Activated CD4-positive, alpha-beta T cell treated with anti-CD3 and anti-CD28 coated beads for 36 hours (primary cell): ENCODE results near the gene ITLN1. TPM values are rescaled to one million over a fixed set of nuclear protein-coding genes. Genes with fewer than 3 reads are reported as not detected.
"Not testable (repeated sequence)": the region's sequence is repeated elsewhere in the genome, so short reads cannot be mapped to it uniquely, and the experiment has no call there.

Experiments used
- ATAC-seq: fragments of 200-7000 bp; cut with Tn5 transposase; one replicate; pipeline ENCODE4 v1.10.0; 2021; ENCODE audit warnings: mild to moderate bottlenecking, moderate library complexity
- CTCF ChIA-PET: fragments of 350-600 bp; sonication (Branson Sonifier 250); formaldehyde crosslinking; loops from one replicate; lab custom pipeline; 2021; ENCODE audit warnings: antibody characterized with exemption; lab: Charles Lee
- POLR2A ChIA-PET: fragments of 350-600 bp; sonication (Branson Sonifier 250); formaldehyde crosslinking; loops from one replicate; lab custom pipeline; 2021; ENCODE audit warnings: antibody characterized with exemption, inconsistent platforms; lab: Charles Lee
- DNase-seq: peaks from one replicate; pipeline ENCODE4 v3.0.0-alpha.2; 2020
- H3K27ac Mint-ChIP-seq: one replicate; pipeline ENCODE4 v1.8.0; 2021; ENCODE audit warnings: mixed read lengths
- H3K27me3 Mint-ChIP-seq: one replicate; pipeline ENCODE4 v1.8.0; 2021; ENCODE audit warnings: mixed read lengths
- H3K36me3 Mint-ChIP-seq: one replicate; pipeline ENCODE4 v1.8.0; 2021; ENCODE audit warnings: low read depth, mixed read lengths
- H3K4me1 Mint-ChIP-seq: one replicate; pipeline ENCODE4 v1.8.0; 2021; ENCODE audit warnings: mixed read lengths
- H3K4me3 Mint-ChIP-seq: one replicate; pipeline ENCODE4 v1.8.0; 2021; ENCODE audit warnings: mild to moderate bottlenecking, moderate library complexity, mixed read lengths
- H3K9me3 Mint-ChIP-seq: one replicate; pipeline ENCODE4 v1.8.0; 2021; ENCODE audit warnings: low read depth, mixed read lengths
- intact Hi-C, 2 experiments: fragments of 100-400 bp; cut with DNase I in 1 of 2; cut with micrococcal nuclease in 1 of 2; formaldehyde crosslinking; loops; one replicate each; pipeline versions ENCODE4 v1.14.2 to v1.15.1; 2022 to 2024; cut with DNase I, micrococcal nuclease
- total RNA-seq, 2 experiments: library from RNA; stranded (reverse); gene quantifications; one replicate each; pipeline ENCODE4 v1.2.3, GENCODE V29; 2021

The ITLN1 gene
- total RNA-seq, 2 experiments from 2014 or later, result not detected

DNA sequence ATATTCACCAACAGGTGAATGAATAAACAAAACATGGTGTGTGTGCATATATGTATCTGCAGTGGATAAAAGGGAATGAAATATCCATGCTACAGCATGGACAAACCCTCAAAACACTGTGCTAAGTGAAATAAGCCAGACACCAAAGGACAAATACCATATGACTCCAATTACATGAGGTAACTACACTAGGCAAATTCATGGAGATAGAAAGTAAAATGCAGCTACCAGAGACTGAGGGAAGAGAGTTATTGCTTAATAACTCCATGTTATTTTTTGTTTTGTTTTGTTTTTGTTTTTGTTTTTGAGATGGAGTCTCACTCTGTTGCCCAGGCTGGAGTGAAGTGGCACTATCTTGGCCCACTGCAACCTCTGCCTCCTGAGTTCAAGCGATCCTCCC, 2.4 kb downstream of the ITLN1 start:
- H3K27me3 Mint-ChIP-seq, result peaks cover 2% of the 10 kb centered on the region
- H3K27ac Mint-ChIP-seq, result no peak overlapping the region
- intact Hi-C loops, result no loop called here
- peaks cover 14% of the 10 kb centered on the region for H3K4me1 Mint-ChIP-seq
- DNase-seq (no peak), ATAC-seq (no peak)
- H3K36me3 Mint-ChIP-seq, result no peaks in the 10 kb centered on the region
- POLR2A ChIA-PET, result interaction anchor here (0.6 kb wide), 1 partner anchor 48 kb away, joined by 4 read pairs; no protein-coding TSS in a partner anchor
- H3K4me3 Mint-ChIP-seq, result no peak overlapping the region
- H3K9me3 Mint-ChIP-seq, result no peaks in the 10 kb centered on the region
- CTCF ChIA-PET, result interaction anchor here (0.6 to 4.7 kb wide), 7 partner anchors 17 to 530 kb away, joined by 3 to 79 read pairs (median 3); partner anchors contain the start of gene ITLN2

DNA sequence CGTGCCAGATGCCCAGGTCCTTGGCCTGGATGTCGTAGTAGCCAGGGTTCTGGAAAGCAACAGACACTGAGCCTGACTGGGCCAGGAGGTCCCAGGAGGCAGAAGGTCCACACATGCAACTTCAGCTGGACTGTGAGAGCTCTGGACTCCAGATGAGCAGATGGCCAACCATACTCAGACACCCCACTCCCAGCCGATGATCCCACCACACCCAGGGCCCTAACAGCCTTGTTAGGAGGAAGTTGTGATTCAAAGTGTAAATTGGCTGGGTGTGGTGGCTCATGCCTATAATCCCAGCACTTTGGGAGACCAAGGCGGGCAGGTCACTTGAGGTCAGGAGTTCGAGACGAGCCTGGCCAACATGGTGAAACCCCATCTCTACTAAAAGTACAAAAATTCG, 3.7 kb downstream of the ITLN1 start:
- H3K27me3 Mint-ChIP-seq, intact Hi-C loops, POLR2A ChIA-PET, DNase-seq, H3K4me3 Mint-ChIP-seq, ATAC-seq, H3K36me3 Mint-ChIP-seq, H3K27ac Mint-ChIP-seq, H3K9me3 Mint-ChIP-seq: not testable (repeated sequence)
- H3K4me1 Mint-ChIP-seq, result peaks cover 24% of the 10 kb centered on the region
- CTCF ChIA-PET, result interaction anchor here (1.2 to 2.5 kb wide), 3 partner anchors 46 to 113 kb away, joined by 4 to 9 read pairs (median 5); no protein-coding TSS in a partner anchor

DNA sequence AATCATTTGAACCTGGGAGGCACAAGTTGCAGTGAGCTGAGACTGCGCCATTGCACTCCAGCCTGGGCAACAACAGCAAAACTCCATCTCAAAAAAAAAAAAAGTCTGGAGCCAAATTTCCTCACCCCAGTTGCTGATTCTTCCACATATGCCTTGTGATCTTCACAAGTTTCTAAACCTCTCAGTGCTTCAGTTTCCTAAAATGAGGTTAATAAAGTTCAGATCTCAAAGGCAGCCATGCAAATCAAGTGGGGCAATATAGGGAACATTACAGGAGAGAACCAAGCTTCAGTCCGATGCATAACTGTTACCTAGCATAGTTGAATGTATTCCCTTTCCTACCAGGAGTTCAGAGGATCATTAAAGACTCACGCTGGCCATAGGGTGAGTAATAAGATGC, 4.8 kb downstream of the ITLN1 start:
- no peak for ATAC-seq
- H3K27me3 Mint-ChIP-seq, result no peaks in the 10 kb centered on the region
- intact Hi-C loops, result no loop called here

DNA sequence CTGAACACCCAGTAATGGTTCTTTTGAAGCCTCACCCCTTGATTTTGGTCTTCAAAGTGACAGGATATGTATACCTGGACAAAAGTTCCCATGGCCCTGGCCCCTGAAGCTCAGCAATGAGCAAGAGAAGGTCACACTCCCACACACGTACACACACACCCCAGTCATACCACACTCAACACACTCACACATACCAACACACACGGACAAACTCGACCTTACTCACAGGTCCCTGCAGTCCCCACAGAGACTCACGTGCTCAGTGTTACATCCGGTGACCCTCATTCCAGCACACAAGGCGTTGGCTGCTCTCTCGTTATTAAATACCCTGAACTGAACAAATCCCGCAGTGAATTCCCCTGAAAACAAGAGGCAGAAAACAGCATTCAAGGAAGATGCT, 5.9 kb downstream of the ITLN1 start:
- peak; percentile 30 for ATAC-seq
- intact Hi-C loops, result loop anchor here (5.0 kb wide), 2 partner anchors 102 to 152 kb away; no protein-coding TSS in a partner anchor
- Mint-ChIP-seq H3K36me3 (no peaks in the 10 kb centered on the region), H3K27ac (no peak overlapping the region), H3K4me3 (no peak overlapping the region), H3K9me3 (no peaks in the 10 kb centered on the region), H3K27me3 (no peaks in the 10 kb centered on the region), H3K4me1 (peaks cover 24% of the 10 kb centered on the region)
- DNase-seq, result no peak
- POLR2A ChIA-PET, result no interaction called here
- CTCF ChIA-PET, result interaction anchor here (0.6 to 1.5 kb wide), 8 partner anchors 17 to 531 kb away, joined by 3 to 11 read pairs (median 4); partner anchors contain the start of gene CD244

More for the DNA sequence above, 4.8 kb downstream of the ITLN1 start:
- Mint-ChIP-seq H3K36me3 (no peaks in the 10 kb centered on the region), H3K4me1 (peaks cover 26% of the 10 kb centered on the region), H3K27ac (no peak overlapping the region), H3K9me3 (no peaks in the 10 kb centered on the region), H3K4me3 (no peak overlapping the region)
- ChIA-PET CTCF (interaction anchor here (0.7 to 2.5 kb wide), 5 partner anchors 18 to 112 kb away, joined by 3 to 11 read pairs (median 5); partner anchors contain the start of gene CD244), POLR2A (no interaction called here)
- no peak for DNase-seq

DNA sequence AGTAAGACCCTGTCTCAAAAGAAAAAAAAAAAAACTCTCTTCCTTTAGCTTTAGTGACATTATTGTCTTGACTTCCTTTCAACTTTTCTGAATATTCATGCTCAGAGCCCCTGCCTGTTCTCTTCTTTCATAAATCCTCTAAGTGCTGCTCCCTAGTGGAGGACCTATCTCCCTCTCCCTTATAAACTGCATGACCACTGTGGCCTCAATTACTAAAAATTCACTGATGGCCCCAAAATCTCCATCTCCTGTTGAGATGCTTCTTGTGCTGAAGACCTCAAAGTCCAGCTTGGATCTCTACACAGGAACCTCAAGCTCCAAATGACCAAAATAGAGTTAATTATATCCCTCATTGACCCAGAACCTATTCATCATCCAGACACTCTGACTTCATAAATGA, 7.8 kb downstream of the ITLN1 start:
- DNase-seq, result no peak

DNA sequence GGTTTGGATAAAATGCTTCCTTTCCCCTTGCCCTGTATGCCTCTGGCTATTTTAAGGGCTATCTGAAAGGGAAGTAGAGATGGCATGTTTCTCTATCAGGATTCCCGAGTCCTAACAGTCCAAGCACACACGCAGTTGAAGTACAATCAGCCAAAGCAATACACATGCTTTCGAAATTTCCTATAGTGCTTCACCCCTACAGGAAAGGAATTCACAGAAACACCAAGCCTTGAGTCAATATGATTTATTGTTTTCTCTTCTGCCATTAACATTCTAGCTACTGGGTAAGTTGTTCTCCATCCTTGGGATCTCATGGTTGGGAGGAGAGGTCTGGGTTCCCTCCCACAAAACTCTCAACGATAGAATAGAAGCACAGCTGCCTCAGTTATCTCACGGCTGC, 8.7 kb downstream of the ITLN1 start:
- intact Hi-C loops, result loop anchor here (2.0 to 5.0 kb wide), 4 partner anchors 38 to 150 kb away; no protein-coding TSS in a partner anchor
- CTCF ChIA-PET, result interaction anchor here (1.0 to 1.7 kb wide), 4 partner anchors 9 to 151 kb away, joined by 3 to 8 read pairs (median 4); partner anchors contain the start of gene ITLN1
- Mint-ChIP-seq H3K36me3 (no peaks in the 10 kb centered on the region), H3K9me3 (no peaks in the 10 kb centered on the region), H3K27me3 (no peaks in the 10 kb centered on the region), H3K4me1 (peaks cover 24% of the 10 kb centered on the region), H3K27ac (no peak overlapping the region), H3K4me3 (no peak overlapping the region)
- ATAC-seq (no peak), DNase-seq (no peak)
- POLR2A ChIA-PET, result no interaction called here

More for the DNA sequence above, 7.8 kb downstream of the ITLN1 start:
- intact Hi-C loops, result loop anchor here (1.0 to 5.0 kb wide), 5 partner anchors 38 to 150 kb away; no protein-coding TSS in a partner anchor
- H3K36me3 Mint-ChIP-seq, result no peaks in the 10 kb centered on the region
- peaks cover 24% of the 10 kb centered on the region for H3K4me1 Mint-ChIP-seq
- H3K27ac Mint-ChIP-seq, result no peak overlapping the region
- no peak overlapping the region for H3K4me3 Mint-ChIP-seq
- ChIA-PET POLR2A (no interaction called here), CTCF (interaction anchor here (0.6 to 1.7 kb wide), 12 partner anchors 8 to 154 kb away, joined by 3 to 8 read pairs (median 4); partner anchors contain the start of gene ITLN1)
- peak; percentile 70 for ATAC-seq
- no peaks in the 10 kb centered on the region for H3K9me3 Mint-ChIP-seq
- H3K27me3 Mint-ChIP-seq, result no peaks in the 10 kb centered on the region

DNA sequence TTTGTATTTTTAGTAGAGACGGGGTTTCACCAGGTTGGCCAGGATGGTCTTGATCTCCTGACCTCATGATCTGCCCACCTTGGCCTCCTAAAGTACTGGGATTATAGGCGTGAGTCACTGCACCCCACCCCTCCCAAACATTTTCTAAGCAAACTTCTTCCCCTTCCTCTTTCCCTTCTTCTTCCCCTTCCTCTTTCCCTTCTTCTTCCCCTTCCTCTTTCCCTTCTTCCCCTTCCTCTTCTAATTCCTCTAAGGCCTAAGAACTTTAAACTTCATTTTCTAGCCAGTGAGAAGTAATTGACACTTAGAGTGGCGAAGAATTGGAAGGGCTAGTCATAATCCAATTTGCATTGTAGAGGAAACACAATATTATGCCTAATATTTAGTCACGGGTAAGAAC, 9.4 kb downstream of the ITLN1 start:
- H3K36me3 Mint-ChIP-seq, POLR2A ChIA-PET, H3K27me3 Mint-ChIP-seq, H3K27ac Mint-ChIP-seq, CTCF ChIA-PET, DNase-seq, ATAC-seq, H3K9me3 Mint-ChIP-seq, H3K4me3 Mint-ChIP-seq: not testable (repeated sequence)
- peaks cover 24% of the 10 kb centered on the region for H3K4me1 Mint-ChIP-seq
- intact Hi-C loops, result loop anchor here (5.0 kb wide), 2 partner anchors 98 to 148 kb away; no protein-coding TSS in a partner anchor

DNA sequence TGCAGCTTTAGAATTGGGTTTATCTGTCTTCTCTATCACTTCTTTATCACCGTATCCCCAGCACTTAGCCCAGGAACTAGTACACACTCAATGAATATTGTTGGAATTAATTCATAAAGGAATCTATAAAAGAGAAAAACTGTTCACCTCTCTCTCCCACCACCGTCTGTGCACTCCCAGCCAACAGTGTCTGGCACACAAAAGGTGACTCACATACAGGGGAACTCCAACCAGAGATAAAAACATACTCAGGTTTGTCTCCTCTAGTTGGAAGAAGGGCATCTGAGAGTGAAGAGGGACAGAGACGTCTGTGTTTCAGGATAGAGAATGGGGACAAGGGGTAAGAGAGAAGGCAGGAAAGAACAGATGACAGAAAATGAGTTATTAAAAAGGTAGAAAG, 10.0 kb downstream of the ITLN1 start:
- intact Hi-C loops, result loop anchor here (5.0 kb wide), 2 partner anchors 98 to 148 kb away; no protein-coding TSS in a partner anchor
- Mint-ChIP-seq H3K27me3 (no peaks in the 10 kb centered on the region), H3K4me3 (no peak overlapping the region), H3K9me3 (no peaks in the 10 kb centered on the region), H3K4me1 (peaks cover 24% of the 10 kb centered on the region), H3K27ac (no peak overlapping the region), H3K36me3 (no peaks in the 10 kb centered on the region)
- peak; percentile 85 for ATAC-seq
- peak; percentile 42 for DNase-seq
- POLR2A ChIA-PET, result no interaction called here
- CTCF ChIA-PET, result interaction anchor here (0.9 to 1.3 kb wide), 3 partner anchors 8 to 148 kb away, joined by 3 to 6 read pairs (median 3); partner anchors contain the start of gene ITLN1

DNA sequence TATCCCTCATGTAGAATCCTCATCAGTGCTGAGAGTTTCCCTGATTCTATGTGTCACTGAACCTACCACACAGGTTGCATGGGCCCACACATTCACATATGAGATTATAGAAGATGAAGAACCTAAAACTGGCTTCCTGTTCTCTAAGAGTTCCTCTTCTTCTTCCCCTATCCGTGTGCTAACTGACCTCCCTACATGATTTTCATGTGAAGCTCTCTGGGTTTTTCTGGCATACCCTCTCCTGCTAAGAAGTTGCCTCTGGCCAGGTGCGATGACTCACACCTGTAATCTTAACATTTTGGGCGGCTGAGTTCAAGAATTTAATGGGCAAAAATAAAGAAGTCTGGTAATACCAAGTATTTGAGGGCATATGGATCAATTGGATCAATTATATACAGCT, 16.8 kb downstream of the ITLN1 start:
- no peaks in the 10 kb centered on the region for H3K27me3 Mint-ChIP-seq
- H3K4me3 Mint-ChIP-seq, result no peak overlapping the region
- intact Hi-C loops, result no loop called here
- H3K36me3 Mint-ChIP-seq, result no peaks in the 10 kb centered on the region
- peaks cover 10% of the 10 kb centered on the region for H3K4me1 Mint-ChIP-seq
- ATAC-seq, result no peak
- CTCF ChIA-PET, result interaction anchor here (0.6 to 1.6 kb wide), 3 partner anchors 20 to 33 kb away, joined by 4 to 7 read pairs (median 5); no protein-coding TSS in a partner anchor
- H3K27ac Mint-ChIP-seq, result no peak overlapping the region
- DNase-seq, result no peak
- no peaks in the 10 kb centered on the region for H3K9me3 Mint-ChIP-seq
- POLR2A ChIA-PET, result no interaction called here

DNA sequence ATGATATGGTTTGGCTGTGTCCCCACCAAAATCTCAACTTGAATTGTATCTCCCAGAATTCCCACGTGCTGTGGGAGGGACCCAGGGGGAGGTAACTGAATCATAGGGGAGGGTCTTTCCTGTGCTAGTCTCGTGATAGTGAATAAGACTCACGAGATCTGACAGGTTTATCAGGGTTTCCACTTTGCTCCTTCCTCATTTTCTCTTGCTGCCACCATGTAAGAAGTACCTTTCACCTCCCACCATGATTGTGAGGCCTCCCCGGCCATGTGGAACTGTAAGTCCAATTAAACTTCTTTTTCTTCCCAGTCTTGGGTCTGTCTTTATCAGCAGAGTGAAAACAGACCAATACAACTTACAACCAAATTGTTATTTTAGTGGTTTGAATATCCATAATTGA, 17.3 kb downstream of the ITLN1 start:
- POLR2A ChIA-PET, H3K9me3 Mint-ChIP-seq, ATAC-seq, H3K4me3 Mint-ChIP-seq, DNase-seq, intact Hi-C loops, H3K27me3 Mint-ChIP-seq, H3K36me3 Mint-ChIP-seq, H3K27ac Mint-ChIP-seq: not testable (repeated sequence)
- peaks cover 15% of the 10 kb centered on the region for H3K4me1 Mint-ChIP-seq
- CTCF ChIA-PET, result interaction anchor here (0.6 kb wide), 1 partner anchor 33 kb away, joined by 5 read pairs; no protein-coding TSS in a partner anchor

DNA sequence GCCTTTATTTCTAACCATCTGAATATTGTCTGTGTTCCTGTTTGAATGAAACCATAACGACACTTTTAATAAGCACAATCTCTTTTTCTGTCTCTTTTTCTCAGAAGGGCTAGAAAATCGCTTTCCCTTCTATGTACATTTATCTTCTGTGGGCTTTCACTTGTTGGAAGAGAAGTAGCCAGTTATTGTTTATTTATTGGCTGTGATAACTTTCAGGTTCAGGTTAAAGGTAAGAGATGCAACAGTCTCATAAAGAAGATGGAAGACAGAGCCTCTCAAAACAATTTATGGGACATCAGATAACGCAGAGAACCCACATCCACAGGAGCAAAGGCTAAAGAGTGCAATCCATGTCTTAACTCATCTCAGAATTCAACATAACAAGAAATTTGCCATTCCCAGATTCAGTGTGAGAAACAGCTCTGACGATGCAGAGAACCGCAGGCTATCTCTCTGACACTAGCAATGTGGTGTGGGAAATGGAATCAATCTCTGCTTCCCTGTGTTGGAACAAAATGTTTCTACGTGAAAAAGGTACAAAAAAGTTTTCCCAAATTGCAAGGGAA, 18.2 kb downstream of the ITLN1 start:
- Mint-ChIP-seq H3K27ac (no peak overlapping the region), H3K36me3 (no peaks in the 10 kb centered on the region), H3K4me3 (no peak overlapping the region), H3K9me3 (no peaks in the 10 kb centered on the region), H3K27me3 (no peaks in the 10 kb centered on the region), H3K4me1 (peaks cover 23% of the 10 kb centered on the region)
- ATAC-seq (no peak), DNase-seq (no peak)
- POLR2A ChIA-PET, result no interaction called here
- intact Hi-C loops, result no loop called here
- CTCF ChIA-PET, result interaction anchor here (0.9 kb wide), 1 partner anchor 11 kb away, joined by 4 read pairs; no protein-coding TSS in a partner anchor
